Measurements from ENCODE around the gene EBP. TPM values are rescaled to one million over a fixed set of nuclear protein-coding genes. Genes with fewer than 3 reads are reported as not detected.
A peak's percentile ranks its signal among the peaks of the same experiment; 100 is the strongest.

EBP gene
- 61.2 TPM for polyA plus RNA-seq

- H3K4me3 Mint-ChIP-seq, result peak within 1 kb of the TSS; percentile 86 to 95 (median 92)
- no peaks in the 10 kb centered on the region for H3K27me3 Mint-ChIP-seq
- H3K36me3 Mint-ChIP-seq, result no peaks in the 10 kb centered on the region
- no peaks in the 10 kb centered on the region for H3K9me3 Mint-ChIP-seq
- peak within 1 kb of the TSS; percentile 61 to 95 (median 78) for H3K27ac Mint-ChIP-seq
- peaks cover 8 to 14% (median 13%) of the 10 kb centered on the region in 3 donors for H3K4me1 Mint-ChIP-seq
Observed at GRCh38 chrX:48521353-48522243, at the start of gene EBP. EBP (plus strand) TSS chrX:48521808; CDS start chrX:48523772, 1,964 bp downstream.

DNA sequence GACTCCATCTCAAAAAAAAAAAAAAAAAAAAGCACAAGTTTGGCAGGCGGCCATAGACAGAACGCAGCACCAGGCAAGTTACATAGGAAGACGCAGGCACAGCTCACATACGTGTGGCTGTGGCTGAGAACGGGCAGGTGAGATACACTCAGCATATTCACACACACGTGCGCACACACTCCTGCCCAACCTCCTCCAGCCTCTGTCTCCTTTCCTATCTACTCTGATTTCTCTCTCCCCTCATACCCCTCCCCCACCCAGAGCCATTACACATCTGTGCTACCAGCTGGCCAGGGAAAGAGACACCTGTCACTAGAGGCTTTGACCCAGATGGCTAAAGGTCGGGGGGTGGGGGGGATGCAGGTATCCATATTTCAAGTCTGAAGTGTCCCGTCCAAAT, 49.4 kb upstream of the EBP start:
- H3K4me3 Mint-ChIP-seq, result no peak overlapping the region

DNA sequence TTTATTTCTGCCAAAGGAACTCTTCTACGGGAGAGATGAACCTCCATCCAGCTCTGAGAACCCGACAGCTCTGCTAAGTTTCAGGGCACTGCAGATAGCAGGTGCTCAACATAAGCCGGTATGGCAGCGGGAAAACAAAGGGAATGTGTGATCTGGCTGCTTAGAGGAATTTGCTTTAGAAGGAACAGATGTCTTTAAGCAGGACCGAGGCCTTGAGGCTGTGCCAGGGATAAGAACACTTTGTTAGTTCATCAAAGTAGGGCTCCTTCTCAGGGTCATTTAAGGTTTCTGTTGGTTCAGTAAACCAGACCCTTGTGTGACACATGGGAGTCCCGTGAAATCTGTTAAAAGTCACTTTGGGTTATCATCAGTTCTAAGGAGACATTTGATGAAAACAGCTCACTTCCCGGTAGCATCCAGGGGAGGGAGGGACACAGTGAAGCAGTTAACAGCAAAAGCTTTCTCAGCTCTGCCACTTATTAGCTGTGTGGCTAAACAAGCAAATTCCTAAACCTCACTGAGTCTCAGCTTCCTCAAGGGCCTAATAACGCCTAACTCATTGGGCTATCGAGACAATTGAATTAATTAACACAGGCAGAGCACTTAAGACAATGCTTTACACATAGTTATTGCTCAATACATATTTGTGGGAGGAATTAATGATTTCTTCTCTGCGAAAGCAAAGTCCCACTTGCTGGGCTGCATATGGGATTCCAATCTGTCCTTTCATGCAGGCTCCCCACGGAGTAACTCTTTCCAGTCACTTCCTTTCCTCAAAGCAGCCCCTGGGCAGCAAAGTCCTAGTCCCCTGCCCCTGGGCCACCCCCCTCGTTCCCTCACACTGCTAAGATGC, 48.5 kb upstream of the EBP start:
- Mint-ChIP-seq H3K9me3 (no peaks in the 10 kb centered on the region), H3K36me3 (peaks cover 5% of the 10 kb centered on the region), H3K4me3 (no peak overlapping the region), H3K27ac (no peak overlapping the region), H3K27me3 (peaks cover 2% of the 10 kb centered on the region), H3K4me1 (peaks cover 4 to 18% (median 15%) of the 10 kb centered on the region in 3 donors)

More for the DNA sequence above, 49.4 kb upstream of the EBP start:
- Mint-ChIP-seq H3K36me3 (peaks cover 3% of the 10 kb centered on the region), H3K4me1 (peaks cover 4 to 17% (median 12%) of the 10 kb centered on the region in 3 donors), H3K9me3 (no peaks in the 10 kb centered on the region), H3K27ac (no peak overlapping the region), H3K27me3 (peaks cover 3% of the 10 kb centered on the region)

- no peaks in the 10 kb centered on the region for H3K9me3 Mint-ChIP-seq
- H3K27ac Mint-ChIP-seq, result no peak overlapping the region
- peaks cover 2% of the 10 kb centered on the region for H3K27me3 Mint-ChIP-seq
- H3K4me3 Mint-ChIP-seq, result no peak overlapping the region
- H3K4me1 Mint-ChIP-seq, result peaks cover 4 to 18% (median 17%) of the 10 kb centered on the region in 3 donors
- H3K36me3 Mint-ChIP-seq, result peaks cover 5% of the 10 kb centered on the region
Observed at GRCh38 chrX:48473704-48473990, 48.0 kb upstream of the EBP start.

DNA sequence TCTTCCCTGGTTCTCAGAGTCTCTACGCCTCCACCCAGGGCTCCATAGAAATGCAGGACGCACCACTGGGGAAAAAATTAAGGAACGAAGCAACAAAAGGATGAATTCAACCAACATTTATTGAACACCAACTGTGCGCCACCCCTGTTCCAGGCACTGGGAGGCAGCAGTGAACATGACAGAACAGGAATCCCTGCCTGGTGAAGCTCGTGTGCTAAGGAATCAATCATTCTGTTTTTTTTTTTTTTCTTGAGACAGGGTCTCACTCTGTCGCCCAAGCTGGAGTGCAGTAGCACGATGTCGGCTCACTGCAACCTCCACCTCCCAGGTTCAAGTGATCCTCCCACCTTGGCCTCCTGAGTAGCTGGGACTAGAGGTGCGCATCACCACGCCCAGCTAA, 47.5 kb upstream of the EBP start:
- no peaks in the 10 kb centered on the region for H3K9me3 Mint-ChIP-seq
- H3K4me1 Mint-ChIP-seq, result peaks cover 4 to 18% (median 18%) of the 10 kb centered on the region in 3 donors
- H3K36me3 Mint-ChIP-seq, result peaks cover 5% of the 10 kb centered on the region
- H3K27ac Mint-ChIP-seq, result no peak overlapping the region
- peak overlapping the region in 1 of 4 donors; percentile 49 for H3K4me3 Mint-ChIP-seq
- peaks cover 2% of the 10 kb centered on the region for H3K27me3 Mint-ChIP-seq

GRCh38 chrX:48474581-48474980, 47.0 kb upstream of the EBP start:
- peak overlapping the region in 1 of 4 donors; percentile 83 for H3K4me3 Mint-ChIP-seq
- H3K4me1 Mint-ChIP-seq, result peaks cover 4 to 16% (median 15%) of the 10 kb centered on the region in 3 donors
- peak overlapping the region in 1 of 3 donors; percentile 57 for H3K27ac Mint-ChIP-seq

DNA sequence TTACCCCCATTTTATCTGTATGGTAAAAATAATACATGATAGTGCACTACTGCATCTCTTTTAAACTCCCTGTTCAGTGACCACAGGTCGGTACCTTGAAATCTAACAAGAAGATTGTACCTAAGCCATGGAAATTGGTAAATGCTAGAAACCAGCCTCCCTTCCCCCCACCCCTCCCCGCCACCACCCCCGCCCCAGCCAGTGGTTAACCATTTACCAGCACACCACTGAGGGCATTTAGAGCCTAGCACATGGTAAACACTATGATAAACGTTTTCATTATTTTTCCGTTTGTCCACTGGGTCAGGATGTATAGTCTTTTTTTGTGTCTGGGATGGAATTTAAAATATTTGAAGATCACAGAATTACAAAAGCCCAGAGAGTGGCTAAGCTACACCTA, 46.3 kb upstream of the EBP start:
- H3K4me1 Mint-ChIP-seq, result peaks cover 4 to 16% (median 14%) of the 10 kb centered on the region in 3 donors
- H3K27ac Mint-ChIP-seq, result peak overlapping the region; percentile 23 to 95 (median 93)
- peaks cover 6% of the 10 kb centered on the region for H3K36me3 Mint-ChIP-seq
- H3K27me3 Mint-ChIP-seq, result peaks cover 2% of the 10 kb centered on the region
- H3K9me3 Mint-ChIP-seq, result no peaks in the 10 kb centered on the region
- H3K4me3 Mint-ChIP-seq, result peak overlapping the region; percentile 83 to 93 (median 88)

More at GRCh38 chrX:48474581-48474980, 47.0 kb upstream of the EBP start:
- Mint-ChIP-seq H3K9me3 (no peaks in the 10 kb centered on the region), H3K27me3 (peaks cover 2% of the 10 kb centered on the region), H3K36me3 (peaks cover 4% of the 10 kb centered on the region)

DNA sequence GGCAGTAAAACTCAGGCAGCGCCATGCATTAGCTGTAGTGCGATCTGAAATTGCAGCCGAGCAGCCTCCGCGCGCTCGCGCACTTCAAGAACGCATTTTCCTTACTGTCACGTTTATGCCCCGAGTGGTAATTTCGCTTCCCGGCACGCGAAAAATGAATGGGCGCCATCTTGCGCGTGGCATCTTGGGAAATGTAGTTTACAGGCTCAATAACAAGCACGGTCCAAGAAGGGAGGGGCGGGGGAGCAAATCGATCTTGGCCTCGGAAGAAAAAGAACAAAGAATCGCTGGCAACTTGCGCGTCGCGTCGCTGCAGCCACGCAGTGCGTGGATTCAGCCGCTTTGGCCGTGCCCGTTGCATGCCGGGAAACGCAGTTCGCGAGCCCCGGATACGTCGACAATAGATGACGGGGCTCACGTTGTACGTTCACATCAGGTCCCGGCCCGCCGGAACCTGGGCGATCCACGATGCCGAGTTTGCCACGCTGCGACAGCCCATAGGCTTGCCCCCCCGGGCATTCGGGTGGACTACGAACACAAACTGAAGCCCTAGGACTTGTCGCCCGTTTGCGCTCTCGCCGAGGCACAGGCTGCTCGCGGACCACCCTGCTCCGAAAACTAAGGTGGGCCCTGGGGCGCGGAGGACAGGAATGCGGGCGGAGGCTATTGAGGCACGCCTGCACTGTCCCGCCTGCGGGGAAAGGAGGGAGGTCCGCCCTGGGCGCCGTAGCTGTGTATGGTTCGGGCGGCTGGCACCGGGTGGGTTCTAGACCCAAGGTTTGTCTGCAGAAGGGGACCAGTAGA, 45.6 kb upstream of the EBP start, which contains the start of gene FTSJ1:
TSS of gene FTSJ1 (plus strand) at position 426 of the 804 bp plus-strand sequence. CDS start 1,849 bp downstream, outside the sequence.
- peaks cover 6% of the 10 kb centered on the region for H3K36me3 Mint-ChIP-seq
- no peaks in the 10 kb centered on the region for H3K9me3 Mint-ChIP-seq
- peak within 1 kb of the TSS; percentile 83 to 93 (median 88) for H3K4me3 Mint-ChIP-seq
- H3K4me1 Mint-ChIP-seq, result peaks cover 4 to 16% (median 14%) of the 10 kb centered on the region in 3 donors
- H3K27me3 Mint-ChIP-seq, result peaks cover 2% of the 10 kb centered on the region
- H3K27ac Mint-ChIP-seq, result peak within 1 kb of the TSS; percentile 23 to 95 (median 93)

- Mint-ChIP-seq H3K36me3 (peaks cover 6% of the 10 kb centered on the region), H3K27ac (peak overlapping the region in 2 of 3 donors; percentile 10 to 95), H3K4me3 (peak overlapping the region; percentile 83 to 93 (median 88)), H3K27me3 (peaks cover 2% of the 10 kb centered on the region), H3K4me1 (peaks cover 4 to 16% (median 14%) of the 10 kb centered on the region in 3 donors), H3K9me3 (no peaks in the 10 kb centered on the region)
Observed at GRCh38 chrX:48476919-48477318, 44.7 kb upstream of the EBP start.

DNA sequence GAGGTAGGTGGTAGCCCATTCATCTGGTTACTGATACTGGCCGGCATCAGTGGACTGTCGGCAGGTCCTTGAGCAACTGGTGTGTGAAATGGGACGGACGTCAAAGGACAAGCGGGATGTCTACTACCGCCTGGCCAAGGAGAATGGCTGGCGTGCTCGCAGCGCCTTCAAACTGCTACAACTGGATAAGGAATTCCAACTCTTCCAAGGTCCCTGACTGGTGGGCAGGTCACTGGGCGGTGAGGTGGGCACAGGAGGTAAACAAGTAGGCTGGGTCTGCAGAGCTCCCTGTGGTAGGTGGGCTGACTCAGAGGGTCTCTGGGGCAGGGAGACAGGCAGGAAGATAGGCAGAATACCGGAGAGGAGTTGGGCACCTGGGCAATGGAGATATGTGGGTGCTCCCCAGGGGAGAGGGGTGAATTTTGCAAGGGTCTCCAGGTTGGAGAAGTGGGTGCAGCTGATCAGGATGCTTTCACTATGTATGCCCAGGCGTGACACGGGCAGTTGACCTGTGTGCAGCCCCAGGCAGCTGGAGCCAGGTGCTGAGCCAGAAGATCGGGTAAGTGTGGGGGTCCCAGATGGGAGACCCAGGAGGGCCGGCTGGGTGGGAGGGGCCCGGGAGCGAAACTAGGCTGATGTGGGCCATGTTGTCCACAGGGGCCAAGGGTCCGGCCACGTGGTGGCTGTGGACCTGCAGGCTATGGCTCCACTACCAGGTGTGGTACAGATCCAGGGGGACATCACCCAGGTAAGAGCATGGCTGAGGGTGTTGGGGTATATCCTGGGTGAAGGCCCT, 43.5 kb upstream of the EBP start:
- Mint-ChIP-seq H3K4me3 (peak overlapping the region in 1 of 4 donors; percentile 38), H3K27ac (peak overlapping the region; percentile 46 to 87 (median 54)), H3K9me3 (no peaks in the 10 kb centered on the region)

GRCh38 chrX:48478806-48479205, 42.8 kb upstream of the EBP start:
- peak overlapping the region in 1 of 4 donors; percentile 38 for H3K4me3 Mint-ChIP-seq
- H3K36me3 Mint-ChIP-seq, result peaks cover 6% of the 10 kb centered on the region

More for the DNA sequence above, 43.5 kb upstream of the EBP start:
- peaks cover 6% of the 10 kb centered on the region for H3K36me3 Mint-ChIP-seq
- H3K27me3 Mint-ChIP-seq, result peaks cover 2% of the 10 kb centered on the region
- peaks cover 4 to 16% (median 14%) of the 10 kb centered on the region in 3 donors for H3K4me1 Mint-ChIP-seq

GRCh38 chrX:48480142-48480541, 41.5 kb upstream of the EBP start:
- Mint-ChIP-seq H3K36me3 (peaks cover 6% of the 10 kb centered on the region), H3K4me3 (no peak overlapping the region), H3K9me3 (no peaks in the 10 kb centered on the region), H3K27me3 (no peaks in the 10 kb centered on the region), H3K4me1 (peaks cover 4 to 13% (median 13%) of the 10 kb centered on the region in 3 donors), H3K27ac (no peak overlapping the region)

More at GRCh38 chrX:48478806-48479205, 42.8 kb upstream of the EBP start:
- H3K27me3 Mint-ChIP-seq, result no peaks in the 10 kb centered on the region
- no peaks in the 10 kb centered on the region for H3K9me3 Mint-ChIP-seq
- peak overlapping the region in 1 of 3 donors; percentile 54 for H3K27ac Mint-ChIP-seq
- peaks cover 4 to 16% (median 14%) of the 10 kb centered on the region in 3 donors for H3K4me1 Mint-ChIP-seq

- H3K4me1 Mint-ChIP-seq, result peaks cover 3 to 11% (median 11%) of the 10 kb centered on the region in 3 donors
- H3K27me3 Mint-ChIP-seq, result no peaks in the 10 kb centered on the region
- H3K36me3 Mint-ChIP-seq, result peaks cover 6% of the 10 kb centered on the region
- H3K9me3 Mint-ChIP-seq, result no peaks in the 10 kb centered on the region
- no peak overlapping the region for H3K27ac Mint-ChIP-seq
- no peak overlapping the region for H3K4me3 Mint-ChIP-seq
Observed at GRCh38 chrX:48480583-48480982, 41.0 kb upstream of the EBP start.
